ENCODE measurements around the gene OBP2A. TPM values are rescaled to one million over a fixed set of nuclear protein-coding genes. Genes with fewer than 3 reads are reported as not detected.

The OBP2A gene
- total and polyA plus RNA-seq, 2 of the 8 experiments (the other 6 are each of a cell fraction or from before 2014, with no cell fraction given), result not detected

DNA sequence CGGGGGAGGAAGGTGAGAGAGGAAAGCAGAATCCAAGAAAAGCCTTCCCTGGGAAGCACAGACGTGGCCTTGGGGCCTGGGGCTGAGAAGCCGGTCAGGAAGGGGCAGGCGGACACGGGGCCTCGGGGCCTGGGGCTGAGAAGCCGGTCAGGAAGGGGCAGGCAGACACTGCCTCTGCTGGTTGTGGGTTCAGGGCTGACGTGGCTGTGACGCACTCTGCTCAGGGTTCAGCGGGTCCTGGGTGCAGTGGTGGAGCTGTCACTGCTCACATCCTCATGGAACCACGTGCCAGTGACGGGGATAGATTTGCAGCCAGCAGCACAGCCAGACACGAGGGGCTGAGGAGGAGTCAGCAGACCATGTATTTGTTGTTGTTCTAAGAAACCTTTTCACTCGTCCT is 28.4 kb downstream of the OBP2A start:
- 93% methylated on average over 14 of the region's 14 CpGs; no CpG with 5 or more reads in 1 of the 2 experiments for WGBS, 2 experiments (ENCODE audit: extremely low coverage in 1 of 2, insufficient coverage in 1 of 2, insufficient read length in 1 of 2, insufficient replicate concordance in 2 of 2, low coverage in 1 of 2, low lambda C conversion rate in 2 of 2, missing lambda C conversion rate in 1 of 2)
- no peak overlapping the region for H2BK20ac ChIP-seq (ENCODE audit: low read length)
- ChIA-PET CTCF (ENCODE audit: partially characterized antibody) (no interaction called here), POLR2A (ENCODE audit: partially characterized antibody) (no interaction called here)
- H3K9ac ChIP-seq (replicated peaks in 1 of 4; ENCODE audit: extremely low read depth in 1 of 4, low read depth in 3 of 4, low read length in 3 of 4), result no peak overlapping the region
- FAIRE-seq (no peak), DNase-seq (ENCODE audit: low read depth in 1 of 2, low spot score in 2 of 2) (no peak)
- H2BK12ac ChIP-seq (ENCODE audit: low read depth, low read length), result no peak overlapping the region
- H3K14ac ChIP-seq (ENCODE audit: insufficient read length), result no peak overlapping the region
- peaks cover 21% of the 10 kb centered on the region; the same call in 1 of the 2 replicates for H3K23me2 ChIP-seq (ENCODE audit: low read depth, low read length)
- no peak overlapping the region for H3K18ac ChIP-seq (ENCODE audit: extremely low read depth, low read length)
- H3K79me1 ChIP-seq (ENCODE audit: low read depth, low read length), result no peaks in the 10 kb centered on the region
- H3K4ac ChIP-seq (replicated peaks; ENCODE audit: insufficient read length, low read depth, low read length), result no peak overlapping the region
- H3K4me3 ChIP-seq (ENCODE audit: extremely low read depth in 1 of 4, insufficient read depth in 2 of 4, low read depth in 3 of 4, low read length in 4 of 4), result no peak overlapping the region
- no peak overlapping the region for H4K5ac ChIP-seq (ENCODE audit: insufficient read length, low read depth, low read length)
- H4K91ac ChIP-seq (replicated peaks; ENCODE audit: insufficient read length, low read length), result no peak overlapping the region
- H3K27me3 ChIP-seq (replicated peaks in 1 of 4; ENCODE audit: control insufficient read depth in 3 of 4, extremely low read depth in 1 of 4, insufficient read depth in 3 of 4, low read length in 3 of 4), result no peaks in the 10 kb centered on the region
- H3K23ac ChIP-seq (ENCODE audit: insufficient read length), result no peak overlapping the region
- H3K4me1 ChIP-seq (replicated peaks in 1 of 4; ENCODE audit: control insufficient read depth in 3 of 4, insufficient read depth in 4 of 4, low read length in 3 of 4), result 0 out of 7 replicates have a peak, but pooled peaks cover 0 to 3% (median 0%) of the 10 kb centered on the region in 4 experiments
- H4K8ac ChIP-seq (ENCODE audit: extremely low read depth, insufficient read depth, low read length), result no peak overlapping the region
- H3K4me2 ChIP-seq (ENCODE audit: insufficient read depth in 1 of 2, low read depth in 2 of 2, low read length in 2 of 2), result no peak overlapping the region
- H3K79me2 ChIP-seq (ENCODE audit: control insufficient read depth in 1 of 2, insufficient read depth in 2 of 2, low read length in 2 of 2), result no peaks in the 10 kb centered on the region
- no peak overlapping the region for H3K56ac ChIP-seq (replicated peaks; ENCODE audit: insufficient read length, low read depth, low read length)
- H3K27ac ChIP-seq (ENCODE audit: low read depth, low read length), result no peak overlapping the region
- no peaks in the 10 kb centered on the region for H3K36me3 ChIP-seq (ENCODE audit: control insufficient read depth in 2 of 4, insufficient read depth in 4 of 4, low read length in 3 of 4)
- H2BK15ac ChIP-seq (ENCODE audit: low read length), result no peak overlapping the region
- H2BK120ac ChIP-seq (replicated peaks; ENCODE audit: low read depth, low read length), result no peak overlapping the region
- H2AFZ ChIP-seq (ENCODE audit: low read length), result no peak overlapping the region
- H2BK5ac ChIP-seq (ENCODE audit: low read depth, low read length), result no peak overlapping the region
- peaks cover 0 to 6% of the 10 kb centered on the region in 2 experiments; a peak in 1 of 4 replicates for H3K9me3 ChIP-seq (ENCODE audit: insufficient read depth in 2 of 2, low read depth in 1 of 2, low read length in 1 of 2)
- H2AK5ac ChIP-seq (ENCODE audit: low read depth, low read length), result no peak overlapping the region
- peaks cover 0 to 4% of the 10 kb centered on the region in 2 experiments for H4K20me1 ChIP-seq (replicated peaks in 1 of 2; ENCODE audit: control insufficient read depth in 1 of 2, insufficient read depth in 2 of 2, low read length in 2 of 2)
- TF ChIP-seq, protein P1, sequence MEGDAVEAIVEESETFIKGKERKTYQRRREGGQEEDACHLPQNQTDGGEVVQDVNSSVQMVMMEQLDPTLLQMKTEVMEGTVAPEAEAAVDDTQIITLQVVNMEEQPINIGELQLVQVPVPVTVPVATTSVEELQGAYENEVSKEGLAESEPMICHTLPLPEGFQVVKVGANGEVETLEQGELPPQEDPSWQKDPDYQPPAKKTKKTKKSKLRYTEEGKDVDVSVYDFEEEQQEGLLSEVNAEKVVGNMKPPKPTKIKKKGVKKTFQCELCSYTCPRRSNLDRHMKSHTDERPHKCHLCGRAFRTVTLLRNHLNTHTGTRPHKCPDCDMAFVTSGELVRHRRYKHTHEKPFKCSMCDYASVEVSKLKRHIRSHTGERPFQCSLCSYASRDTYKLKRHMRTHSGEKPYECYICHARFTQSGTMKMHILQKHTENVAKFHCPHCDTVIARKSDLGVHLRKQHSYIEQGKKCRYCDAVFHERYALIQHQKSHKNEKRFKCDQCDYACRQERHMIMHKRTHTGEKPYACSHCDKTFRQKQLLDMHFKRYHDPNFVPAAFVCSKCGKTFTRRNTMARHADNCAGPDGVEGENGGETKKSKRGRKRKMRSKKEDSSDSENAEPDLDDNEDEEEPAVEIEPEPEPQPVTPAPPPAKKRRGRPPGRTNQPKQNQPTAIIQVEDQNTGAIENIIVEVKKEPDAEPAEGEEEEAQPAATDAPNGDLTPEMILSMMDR (IDR thresholded peaks at IDR 0.05; ENCODE audit: control extremely low read depth in 1 of 3, insufficient read depth in 1 of 3, low read depth in 1 of 3, low read length in 3 of 3), result no peak
- no peak for TF ChIP-seq SUZ12 (IDR thresholded peaks at IDR 0.05; ENCODE audit: low read length)

All from H1 (cell line).